ENCODE results near the gene MRPS15.

The MRPS15 gene

DNA sequence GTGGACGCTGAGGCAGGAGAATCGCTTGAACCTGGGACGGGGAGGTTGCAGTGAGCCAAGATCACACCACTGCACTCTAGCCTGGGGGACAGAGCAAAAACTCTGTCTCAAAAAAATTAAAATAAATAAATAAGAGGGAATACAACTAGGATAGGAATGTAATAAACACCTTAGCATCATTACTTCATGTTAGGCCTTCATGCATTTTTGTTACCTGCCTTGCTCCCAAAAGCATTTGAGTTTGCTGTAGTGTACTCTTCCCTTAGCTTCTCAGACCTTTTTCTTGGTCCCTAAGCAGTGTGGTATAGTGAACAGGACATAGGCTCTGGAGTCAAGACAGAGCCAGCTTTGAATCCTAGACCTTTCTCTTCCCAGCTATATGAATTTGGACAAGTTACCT is 11.1 kb downstream of the MRPS15 start:
- H3K27ac ChIP-seq, result no peak overlapping the region
- no peak for TF ChIP-seq ZFX (IDR thresholded peaks at IDR 0.05; ENCODE audit: borderline replicate concordance)
- no peak for TF ChIP-seq CTCF (IDR thresholded peaks at IDR 0.05)

- no peak for TF ChIP-seq CTCF (IDR thresholded peaks at IDR 0.05)
- no peak for TF ChIP-seq ZFX (IDR thresholded peaks at IDR 0.05; ENCODE audit: borderline replicate concordance)
- H3K27ac ChIP-seq, result peak overlapping the region; percentile 87
Observed at GRCh38 chr1:36450919-36451305, 13.3 kb downstream of the MRPS15 start.

DNA sequence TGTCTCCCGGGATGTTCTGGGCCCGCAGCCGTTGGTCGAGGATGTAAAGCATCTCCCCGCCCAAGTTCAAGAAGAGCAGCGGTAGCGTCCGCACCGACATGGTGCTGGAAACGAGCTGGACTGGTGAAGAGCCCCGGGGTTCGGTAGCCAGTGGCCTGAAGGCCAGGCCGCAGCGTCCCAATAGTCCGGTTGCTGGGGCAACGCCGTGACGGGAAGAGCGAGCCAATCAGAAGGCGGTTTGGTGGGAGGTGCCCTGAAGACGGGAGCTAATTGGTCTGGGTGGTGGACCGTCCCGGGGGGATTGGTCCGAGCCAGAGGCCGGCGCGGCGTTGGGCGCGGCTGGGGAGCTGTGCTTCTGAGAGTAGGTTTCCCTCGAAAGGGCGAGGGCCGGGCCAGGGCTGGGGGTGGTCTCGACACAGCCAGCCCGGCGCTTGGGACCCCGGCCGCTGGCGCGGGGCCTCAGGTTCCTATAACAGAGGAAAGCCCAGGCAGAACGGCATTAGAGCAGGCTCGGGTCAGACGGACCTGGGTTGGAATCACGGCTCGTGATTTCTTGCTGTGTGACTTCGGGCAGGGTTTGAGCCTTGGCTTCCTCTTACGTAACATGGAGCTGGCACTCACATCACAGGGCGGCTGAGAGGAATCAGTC is 13.8 kb downstream of the MRPS15 start, which contains the start of gene OSCP1:
TSS of gene OSCP1 (minus strand) at position 182 of the 649 bp plus-strand sequence. CDS start at position 100, 82 bp downstream.
- H3K27ac ChIP-seq, result peak within 1 kb of the TSS; percentile 87
- no peak for TF ChIP-seq ZFX (IDR thresholded peaks at IDR 0.05; ENCODE audit: borderline replicate concordance)
- no peak for TF ChIP-seq CTCF (IDR thresholded peaks at IDR 0.05)

DNA sequence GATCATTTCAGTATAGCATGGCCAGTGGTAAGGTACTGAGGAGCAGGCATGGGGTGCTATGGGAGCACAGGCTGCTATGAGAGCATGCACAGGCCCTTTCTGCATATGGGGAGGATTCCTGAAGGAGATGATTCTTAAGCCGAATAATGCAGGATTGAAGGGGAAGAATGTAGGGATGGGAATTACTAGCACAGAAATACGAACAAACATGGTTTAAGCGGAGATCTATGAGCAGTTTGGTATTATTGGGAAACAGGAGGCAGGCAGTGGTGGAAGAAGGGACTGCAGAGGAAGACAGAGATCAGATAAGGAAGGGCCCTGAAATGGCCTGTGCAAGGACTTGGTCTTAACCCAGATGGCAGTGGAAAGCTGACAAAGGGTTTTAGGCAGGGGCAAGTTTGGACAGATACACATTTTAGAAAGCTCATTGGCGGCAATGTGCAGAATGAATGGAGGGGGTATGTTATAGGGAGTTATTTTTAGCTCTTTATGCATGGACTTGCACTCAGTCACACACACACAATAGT is 15.6 kb downstream of the MRPS15 start:
- no peak overlapping the region for H3K27ac ChIP-seq
- TF ChIP-seq CTCF (IDR thresholded peaks at IDR 0.05) (no peak), ZFX (IDR thresholded peaks at IDR 0.05; ENCODE audit: borderline replicate concordance) (no peak)

- H3K27ac ChIP-seq, result no peak overlapping the region
- TF ChIP-seq CTCF (IDR thresholded peaks at IDR 0.05) (no peak), ZFX (IDR thresholded peaks at IDR 0.05; ENCODE audit: borderline replicate concordance) (no peak)
Observed at GRCh38 chr1:36447450-36447849, 16.7 kb downstream of the MRPS15 start.

GRCh38 chr1:36446746-36447145 is 17.4 kb downstream of the MRPS15 start:
- TF ChIP-seq ZFX (IDR thresholded peaks at IDR 0.05; ENCODE audit: borderline replicate concordance) (no peak), CTCF (IDR thresholded peaks at IDR 0.05) (no peak)
- H3K27ac ChIP-seq, result no peak overlapping the region

GRCh38 chr1:36446271-36446670 is 17.9 kb downstream of the MRPS15 start:
- H3K27ac ChIP-seq, result no peak overlapping the region
- TF ChIP-seq CTCF (IDR thresholded peaks at IDR 0.05) (0 out of 2 replicates have a peak, but pooled peaks have one; percentile 6), ZFX (IDR thresholded peaks at IDR 0.05; ENCODE audit: borderline replicate concordance) (no peak)

All from 22Rv1 (cell line).